GM19035 (cell line): ENCODE data around the gene GALNT13.

Experiments used
- ATAC-seq: cut with Tn5 transposase; IDR thresholded peaks from one replicate; pipeline ENCODE4 v1.9.1; 2021; ENCODE audit not compliant: unreplicated experiment

GALNT13 gene

DNA sequence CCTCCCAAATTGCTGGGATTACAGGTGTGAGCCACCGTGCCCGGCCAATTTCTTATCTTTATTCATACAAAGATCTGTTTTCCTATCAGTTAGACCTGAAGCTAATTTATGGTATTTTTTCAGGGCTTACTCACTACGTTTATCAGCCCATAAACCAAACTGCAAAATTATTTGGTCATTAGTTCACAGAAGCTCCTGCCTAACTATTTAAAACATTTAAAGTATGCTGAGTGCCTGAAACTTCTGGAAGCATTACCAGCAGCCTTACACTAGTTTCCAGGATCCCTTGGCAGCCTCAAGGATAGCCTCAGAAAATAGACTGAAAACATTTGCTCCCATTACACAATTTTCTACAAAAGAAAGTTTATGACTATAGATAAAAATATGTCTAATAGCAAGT, 68.8 kb downstream of the GALNT13 start:
- no peak for ATAC-seq

- ATAC-seq = no peak
Observed at GRCh38 chr2:153944800-153945199, 73.1 kb downstream of the GALNT13 start.

DNA sequence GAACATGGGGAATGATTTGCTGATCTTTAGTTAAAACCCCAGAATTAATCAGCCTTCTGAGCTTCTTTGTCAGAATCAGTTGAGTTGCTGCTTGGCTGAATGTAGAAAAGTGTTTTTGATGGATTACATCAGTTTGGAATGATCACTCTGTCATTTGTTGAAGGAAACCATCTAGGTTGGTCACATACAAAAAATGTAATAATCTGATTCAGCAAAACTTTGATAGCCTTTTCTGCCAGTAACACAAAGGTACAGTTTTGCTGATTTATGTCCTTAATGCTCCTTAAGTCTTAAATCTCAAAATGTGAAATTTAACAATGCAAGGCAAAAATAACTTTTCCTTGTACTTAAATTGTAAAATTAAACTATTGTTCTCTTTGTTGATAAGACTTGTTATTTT, 74.3 kb downstream of the GALNT13 start:
- no peak for ATAC-seq

GRCh38 chr2:153953761-153954160, 82.0 kb downstream of the GALNT13 start:
- ATAC-seq = no peak

GRCh38 chr2:153963256-153963655, 91.5 kb downstream of the GALNT13 start:
- no peak for ATAC-seq

GRCh38 chr2:153967248-153967973, 95.7 kb downstream of the GALNT13 start:
- ATAC-seq = no peak

GRCh38 chr2:153971250-153971649, 99.5 kb downstream of the GALNT13 start:
- ATAC-seq = no peak

DNA sequence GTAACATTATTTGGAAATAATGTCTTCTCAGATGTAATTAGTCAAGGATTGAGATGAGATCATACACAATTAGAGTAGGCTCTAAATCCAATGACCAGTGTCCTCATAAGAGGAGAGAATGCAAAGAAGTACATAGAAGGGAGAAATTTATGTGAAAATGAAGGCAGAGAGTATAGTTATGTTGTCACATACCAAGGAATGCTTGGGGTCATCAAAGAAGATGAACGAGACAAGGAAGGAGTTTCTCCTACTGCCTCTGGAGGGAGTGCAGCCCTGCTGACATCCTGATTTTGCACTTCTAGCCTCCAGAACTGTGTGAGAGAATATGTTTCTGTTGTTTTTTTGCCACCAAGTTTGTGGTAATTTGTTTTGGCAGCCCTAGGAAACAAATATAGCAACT, 100.1 kb downstream of the GALNT13 start:
- ATAC-seq = no peak

- ATAC-seq = no peak
Observed at GRCh38 chr2:153972412-153972811, 100.7 kb downstream of the GALNT13 start.

GRCh38 chr2:153986488-153987229, 114.9 kb downstream of the GALNT13 start:
- ATAC-seq = no peak

- no peak for ATAC-seq
Observed at GRCh38 chr2:153990771-153991170, 119.0 kb downstream of the GALNT13 start.

DNA sequence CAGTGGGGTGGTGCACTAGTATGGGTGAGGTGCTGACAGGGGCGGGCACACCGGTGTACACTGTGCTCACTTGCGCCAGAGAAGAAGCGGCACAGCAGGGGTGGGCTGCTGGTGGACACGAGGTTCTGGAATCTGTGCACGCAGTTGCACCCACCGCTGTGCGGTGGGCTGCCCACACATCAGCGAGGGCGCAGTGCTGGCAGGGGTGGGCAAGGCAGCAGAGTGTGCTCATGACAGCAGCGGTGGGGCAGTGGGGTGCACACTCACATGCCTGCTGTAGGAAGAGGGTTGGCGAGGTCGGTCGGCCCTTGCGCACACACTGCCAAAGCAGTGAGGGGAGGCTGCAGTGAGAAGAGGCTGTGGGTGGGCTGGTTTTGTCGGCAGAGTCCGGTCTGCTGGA, 141.8 kb downstream of the GALNT13 start:
- no peak for ATAC-seq

GRCh38 chr2:154015233-154015632, 143.5 kb downstream of the GALNT13 start:
- ATAC-seq = no peak

- no peak for ATAC-seq
Observed at GRCh38 chr2:154029504-154029903, 157.8 kb downstream of the GALNT13 start.

DNA sequence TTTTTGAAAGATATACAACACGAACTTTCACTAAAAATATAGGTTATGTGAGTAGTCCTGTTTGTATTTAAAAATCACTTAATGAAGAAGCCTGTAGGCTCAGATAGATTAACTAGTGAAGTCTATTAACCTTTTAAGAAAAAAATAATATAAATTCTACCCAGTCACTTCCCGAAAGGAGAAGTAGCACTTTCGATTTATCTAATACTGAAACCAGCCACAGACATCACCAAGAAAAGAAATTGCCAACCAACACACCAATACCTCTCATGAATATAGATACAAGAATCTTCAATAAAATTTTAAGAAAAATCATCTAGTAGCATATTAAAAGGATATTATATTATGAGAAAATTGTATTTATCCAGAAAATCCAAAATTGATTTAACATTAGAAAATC, 160.5 kb downstream of the GALNT13 start:
- no peak for ATAC-seq

DNA sequence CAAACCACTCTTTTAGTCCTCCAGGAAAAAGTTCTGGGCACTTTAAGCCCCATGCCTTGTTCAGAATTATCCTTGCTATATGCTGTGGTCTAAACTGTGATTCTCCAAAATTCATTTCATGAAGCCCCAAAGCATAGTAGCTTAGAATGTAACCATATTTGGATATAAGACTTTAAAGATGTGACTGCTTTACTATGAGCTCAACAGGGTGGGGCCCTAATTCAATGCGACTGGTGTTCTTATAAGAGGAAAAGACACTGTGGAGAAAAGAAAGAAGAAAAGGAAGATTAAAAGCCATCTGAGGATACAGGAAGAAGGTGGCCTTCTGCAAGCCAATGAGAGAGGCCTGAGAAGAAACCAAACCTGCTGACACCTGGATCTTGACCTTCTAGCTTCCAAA, 174.8 kb downstream of the GALNT13 start:
- no peak for ATAC-seq

- ATAC-seq = no peak
Observed at GRCh38 chr2:154048905-154049304, 177.2 kb downstream of the GALNT13 start.

DNA sequence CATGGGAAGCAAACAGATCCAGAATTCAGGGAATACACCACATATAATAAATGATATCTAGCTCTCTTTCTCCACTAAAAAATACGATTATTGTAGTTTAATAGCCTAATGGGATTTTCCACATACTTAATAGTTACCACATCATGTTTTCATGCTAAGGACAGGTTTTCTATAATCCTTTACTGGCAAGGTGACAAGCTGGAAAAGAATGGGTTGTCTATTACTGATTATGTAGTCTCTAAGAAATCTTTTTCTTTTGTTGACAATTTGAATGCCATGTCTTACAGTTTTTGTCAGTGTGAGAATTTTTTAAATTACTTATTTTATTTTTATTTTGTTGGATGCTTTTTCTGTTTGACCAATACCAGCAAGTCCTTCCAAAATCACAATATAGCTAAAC, 177.8 kb downstream of the GALNT13 start:
- no peak for ATAC-seq

- no peak for ATAC-seq
Observed at GRCh38 chr2:154067124-154067523, 195.4 kb downstream of the GALNT13 start.

- no peak for ATAC-seq
Observed at GRCh38 chr2:154078926-154079325, 207.2 kb downstream of the GALNT13 start.

DNA sequence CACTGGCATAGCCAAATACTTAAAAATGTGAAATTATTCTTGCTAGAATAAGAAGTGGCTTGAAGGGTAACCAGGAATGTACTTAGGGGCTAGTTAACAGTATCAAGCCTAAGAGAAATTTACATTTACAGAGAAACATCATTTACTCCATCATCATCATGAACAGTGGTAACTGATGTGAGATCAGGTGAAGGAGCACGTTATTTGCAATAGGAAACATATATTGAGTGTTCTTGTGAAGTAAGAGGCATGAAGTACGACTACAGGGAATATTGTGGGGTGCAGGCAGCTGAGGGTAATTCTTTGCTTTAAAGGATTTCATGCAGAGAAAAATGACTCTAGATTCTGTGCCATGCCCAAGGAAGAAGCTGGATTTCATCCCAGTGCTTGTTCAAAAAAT, 220.8 kb downstream of the GALNT13 start:
- no peak for ATAC-seq

DNA sequence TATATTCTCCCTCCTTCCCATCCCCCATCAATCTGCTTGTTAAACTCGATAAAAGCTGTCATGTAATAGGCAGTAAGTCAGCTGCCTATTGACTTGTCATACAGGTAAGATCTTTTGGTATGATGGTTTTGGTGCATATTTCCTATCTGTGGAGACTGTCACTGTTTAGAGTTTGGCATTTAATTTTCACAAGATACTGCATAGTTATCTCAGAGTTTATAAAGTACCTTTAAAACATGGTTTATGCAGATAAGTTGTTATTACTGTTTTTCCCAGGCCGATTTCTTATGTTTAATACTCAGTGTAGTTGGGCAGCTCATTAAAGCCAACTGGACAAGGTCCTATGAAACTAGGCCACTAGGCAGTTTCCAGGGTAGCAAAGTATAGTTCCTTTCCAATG, 222.1 kb downstream of the GALNT13 start:
- no peak for ATAC-seq
